ENCODE data around the gene PIP5K1B. TPM values are rescaled to one million over a fixed set of nuclear protein-coding genes. Genes with fewer than 3 reads are reported as not detected.

The PIP5K1B gene
- total and polyA plus RNA-seq, 2 experiments from 2014 or later = 1.3 to 2.8 TPM

- Histone ChIP-seq H3K27me3 (ENCODE audit: insufficient read depth) (no peaks in the 10 kb centered on the region), H3K4me1 (ENCODE audit: insufficient read depth) (peaks cover 14% of the 10 kb centered on the region), H3K4me3 (no peak overlapping the region), H3K36me3 (ENCODE audit: insufficient read depth) (no peaks in the 10 kb centered on the region), H2AFZ (no peak overlapping the region), H3K4me2 (no peak overlapping the region), H3K9me2 (ENCODE audit: insufficient read depth) (no peaks in the 10 kb centered on the region), H3K27ac (ENCODE audit: low read depth) (no peak overlapping the region), H3F3A (replicated peaks; ENCODE audit: low read depth) (no peaks in the 10 kb centered on the region), H4K20me1 (replicated peaks; ENCODE audit: insufficient read depth) (no peaks in the 10 kb centered on the region), H3K79me2 (replicated peaks; ENCODE audit: insufficient read depth) (no peaks in the 10 kb centered on the region)
- Mint-ChIP-seq H3K9me3 (no peaks in the 10 kb centered on the region), H3K27ac (no peak overlapping the region), H3K4me1 (peaks cover 15% of the 10 kb centered on the region; the same call in 2 of the 3 replicates), H3K36me3 (ENCODE audit: low read depth) (no peaks in the 10 kb centered on the region), H3K27me3 (ENCODE audit: insufficient read depth, low read depth, poor library complexity) (peaks cover under 1% of the 10 kb centered on the region), H3K4me3 (no peak overlapping the region)
- no peak for DNase-seq (ENCODE audit: low spot score)
- ATAC-seq = no peak
- no peak for TF ChIP-seq ZNF331 (CRISPR knock-in tag; IDR thresholded peaks at IDR 0.05; ENCODE audit: low read depth)
Measured at GRCh38 chr9:68821911-68822310, 116.9 kb downstream of the PIP5K1B start.

GRCh38 chr9:68822596-68823165 lies 117.6 kb downstream of the PIP5K1B start:
- no peaks in the 10 kb centered on the region for H3K79me2 ChIP-seq (replicated peaks; ENCODE audit: insufficient read depth)
- no peak for TF ChIP-seq CTCF (conservative IDR thresholded peaks at IDR 0.05; ENCODE audit: low read depth in 2 of 2)
- no peak for TF ChIP-seq ETS1 (IDR thresholded peaks at IDR 0.05)
- TF ChIP-seq REST (IDR thresholded peaks at IDR 0.05; ENCODE audit: unreplicated experiment) = no peak
- TF ChIP-seq NANOG (IDR thresholded peaks at IDR 0.05; ENCODE audit: borderline replicate concordance) = no peak
- TF ChIP-seq POLR2AphosphoS5 (IDR thresholded peaks at IDR 0.05; ENCODE audit: low read depth) = no peak
- no peaks in the 10 kb centered on the region for H3K36me3 ChIP-seq (ENCODE audit: insufficient read depth)
- peaks cover 2% of the 10 kb centered on the region for H3K27me3 Mint-ChIP-seq (ENCODE audit: insufficient read depth, low read depth, poor library complexity)
- H3K36me3 Mint-ChIP-seq (ENCODE audit: low read depth) = no peaks in the 10 kb centered on the region
- no peaks in the 10 kb centered on the region for H3K9me3 Mint-ChIP-seq
- H3K4me1 Mint-ChIP-seq = peaks cover 17% of the 10 kb centered on the region; the same call in 2 of the 3 replicates
- no peaks in the 10 kb centered on the region for H3F3A ChIP-seq (replicated peaks; ENCODE audit: low read depth)
- H3K27me3 ChIP-seq (ENCODE audit: insufficient read depth) = no peaks in the 10 kb centered on the region
- no peak overlapping the region for H3K27ac Mint-ChIP-seq
- no peak overlapping the region for H3K4me3 Mint-ChIP-seq
- H3K27ac ChIP-seq (ENCODE audit: low read depth) = no peak overlapping the region
- ATAC-seq = no peak
- DNase-seq (ENCODE audit: low spot score) = no peak
- no peak overlapping the region for H3K4me2 ChIP-seq
- peaks cover 14% of the 10 kb centered on the region for H3K4me1 ChIP-seq (ENCODE audit: insufficient read depth)
- H3K9me2 ChIP-seq (ENCODE audit: insufficient read depth) = no peaks in the 10 kb centered on the region
- no peak overlapping the region for H3K4me3 ChIP-seq
- H4K20me1 ChIP-seq (replicated peaks; ENCODE audit: insufficient read depth) = no peaks in the 10 kb centered on the region
- no peak overlapping the region for H2AFZ ChIP-seq

All from GM23338 (cell line).